GOT3 (cell line): ENCODE data around the gene TMEM106A.
"Not testable (repeated sequence)": the region's sequence is repeated elsewhere in the genome, so short reads cannot be mapped to it uniquely, and the experiment has no call there.

Experiments used
- DNase-seq: peaks from one replicate; lab custom pipeline; 2025; ENCODE audit warnings: mixed read lengths; lab: John Stamatoyannopoulos, UW

TMEM106A gene, protein sequence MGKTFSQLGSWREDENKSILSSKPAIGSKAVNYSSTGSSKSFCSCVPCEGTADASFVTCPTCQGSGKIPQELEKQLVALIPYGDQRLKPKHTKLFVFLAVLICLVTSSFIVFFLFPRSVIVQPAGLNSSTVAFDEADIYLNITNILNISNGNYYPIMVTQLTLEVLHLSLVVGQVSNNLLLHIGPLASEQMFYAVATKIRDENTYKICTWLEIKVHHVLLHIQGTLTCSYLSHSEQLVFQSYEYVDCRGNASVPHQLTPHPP

GRCh38 chr17:43211480-43212402 lies at the start of gene TMEM106A:
TMEM106A (plus strand) TSS chr17:43211875; CDS start chr17:43213042, 1,167 bp downstream.
- peak; percentile 39 for DNase-seq

DNA sequence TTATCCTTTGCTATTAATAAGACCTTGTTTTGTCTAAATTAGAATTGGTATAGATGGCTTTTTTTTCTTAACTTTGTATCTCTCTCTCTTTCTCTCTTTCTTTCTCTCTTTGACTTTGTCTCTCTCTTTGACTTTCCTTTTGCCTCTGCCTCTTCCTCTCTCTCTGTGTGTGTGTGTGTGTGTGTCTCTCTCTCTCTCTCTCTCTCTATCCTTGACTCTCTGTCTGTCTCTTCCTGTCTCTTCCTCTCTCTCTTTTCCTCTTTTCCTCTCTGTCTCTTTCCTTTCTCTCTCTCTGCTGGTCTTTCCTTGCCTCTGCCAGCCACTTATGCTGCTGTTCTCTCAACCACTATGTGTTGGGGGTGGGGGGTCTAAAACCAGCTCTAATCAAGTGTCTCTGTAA lies 45.7 kb upstream of the TMEM106A start:
- not testable (repeated sequence) for DNase-seq

DNA sequence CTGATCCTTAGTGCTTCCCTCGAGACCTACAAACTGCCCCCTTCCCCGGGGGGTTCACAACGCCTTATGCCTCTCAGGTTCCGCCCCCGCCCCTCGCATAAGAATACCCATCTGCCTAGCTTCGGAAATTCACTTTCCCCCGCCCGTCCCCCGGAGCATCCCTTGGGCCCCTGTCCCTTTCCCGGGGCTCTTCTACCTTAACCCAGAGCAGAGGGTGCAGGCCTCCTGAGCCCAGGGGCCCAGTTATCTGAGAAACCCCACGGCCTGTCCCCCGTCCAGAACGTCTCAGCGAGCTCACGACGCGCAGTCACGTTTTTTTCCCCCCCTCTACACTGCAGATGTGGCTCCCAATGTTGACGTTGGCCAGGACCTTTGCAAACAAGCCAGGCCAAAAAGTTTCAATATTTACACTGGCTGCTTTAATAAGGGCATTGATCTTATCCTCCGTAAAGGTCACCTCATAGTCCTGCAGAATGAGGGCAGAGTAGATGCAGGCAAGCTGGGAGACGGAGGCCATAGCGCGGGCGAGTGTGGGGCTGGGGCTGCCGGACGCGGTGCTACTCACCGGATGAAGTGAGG lies 42.0 kb upstream of the TMEM106A start:
- no peak for DNase-seq

GRCh38 chr17:43170140-43170765 lies 41.4 kb upstream of the TMEM106A start:
- peak; percentile 73 for DNase-seq

- peak; percentile 80 for DNase-seq
Measured at GRCh38 chr17:43170766-43171585, 40.7 kb upstream of the TMEM106A start, which contains the start of gene NBR1. NBR1 (plus strand) TSS chr17:43171214; CDS start chr17:43175800, 4,586 bp downstream.

DNA sequence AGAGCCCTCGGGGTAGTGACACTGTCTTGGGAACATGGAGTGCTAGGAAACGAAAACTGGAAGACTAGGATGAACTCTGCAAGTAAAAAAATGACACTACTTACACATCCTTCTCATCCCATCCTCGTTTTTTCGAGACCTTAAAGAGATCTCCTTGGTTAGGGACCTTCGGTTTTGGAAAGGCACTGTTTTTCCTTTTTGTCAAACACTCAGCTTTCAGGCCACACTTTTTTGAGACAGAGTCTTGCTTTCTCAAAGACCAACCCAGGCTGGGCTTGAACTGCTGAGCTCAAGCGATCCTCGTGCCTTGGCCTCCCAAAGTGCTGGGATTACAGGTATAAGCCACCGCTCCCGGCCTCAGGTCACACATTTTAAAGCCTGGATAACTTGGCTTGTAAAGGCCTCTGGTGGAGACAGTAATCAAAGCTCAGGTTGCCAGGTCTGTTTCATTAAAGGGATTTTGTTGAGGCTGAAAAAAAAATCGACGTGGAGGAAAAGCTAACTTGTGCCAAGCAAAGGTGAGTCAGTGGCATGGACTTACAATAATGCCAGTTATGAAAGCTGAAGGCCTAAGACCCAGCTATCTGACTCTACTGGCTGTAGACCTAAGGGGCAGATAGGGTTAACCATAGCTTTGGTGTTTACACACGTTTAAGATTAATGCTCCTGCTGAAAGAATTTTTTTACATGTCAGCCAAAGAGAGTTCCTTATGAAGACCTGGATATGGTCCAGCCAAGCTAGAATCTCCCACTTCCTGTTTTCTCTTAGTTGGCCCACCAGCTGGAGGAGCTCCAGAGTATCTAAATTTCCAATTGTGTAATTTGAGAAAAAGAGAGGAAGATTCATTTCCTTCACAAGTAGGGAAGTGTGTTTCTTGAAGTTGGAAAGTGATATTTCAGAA lies 39.8 kb upstream of the TMEM106A start:
- DNase-seq, result no peak

DNA sequence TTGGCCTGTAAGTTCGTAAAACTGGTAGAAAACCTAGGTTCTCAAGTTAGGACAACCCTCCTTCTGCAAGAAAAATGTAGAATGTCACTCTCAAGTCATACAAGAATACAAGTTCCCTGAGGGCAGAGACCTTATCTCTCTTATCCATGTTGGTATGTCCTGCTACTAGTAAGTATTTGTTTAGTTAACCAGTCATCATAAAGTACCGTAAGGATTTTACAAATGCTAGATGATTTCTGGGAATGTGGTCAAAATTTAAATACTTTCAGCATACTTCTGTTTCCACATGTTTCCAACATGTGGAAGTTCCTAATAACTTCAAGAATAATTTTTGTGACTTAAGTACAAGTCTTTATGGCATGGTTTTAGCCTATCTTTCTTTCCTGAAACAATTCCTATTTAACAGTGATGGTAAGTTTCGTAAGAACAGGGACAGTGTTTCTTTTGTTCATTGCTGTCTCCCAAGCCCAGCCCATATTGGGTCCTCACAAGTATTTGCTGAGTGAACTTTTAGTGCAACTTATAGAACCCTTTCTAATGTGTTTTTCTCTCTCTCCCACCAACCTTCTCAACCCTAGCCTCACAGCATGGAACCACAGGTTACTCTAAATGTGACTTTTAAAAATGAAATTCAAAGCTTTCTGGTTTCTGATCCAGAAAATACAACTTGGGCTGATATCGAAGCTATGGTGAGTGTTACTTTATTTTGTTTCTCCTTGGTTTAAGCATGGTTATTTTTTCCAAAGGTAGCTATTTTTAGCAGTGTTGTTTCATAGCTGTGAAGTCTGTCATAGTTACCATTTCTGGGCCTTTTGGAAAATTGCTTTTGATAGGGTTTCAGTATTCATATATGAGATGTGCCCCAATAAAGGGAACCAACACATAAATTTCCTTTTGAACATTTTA lies 36.2 kb upstream of the TMEM106A start:
- DNase-seq, result no peak

DNA sequence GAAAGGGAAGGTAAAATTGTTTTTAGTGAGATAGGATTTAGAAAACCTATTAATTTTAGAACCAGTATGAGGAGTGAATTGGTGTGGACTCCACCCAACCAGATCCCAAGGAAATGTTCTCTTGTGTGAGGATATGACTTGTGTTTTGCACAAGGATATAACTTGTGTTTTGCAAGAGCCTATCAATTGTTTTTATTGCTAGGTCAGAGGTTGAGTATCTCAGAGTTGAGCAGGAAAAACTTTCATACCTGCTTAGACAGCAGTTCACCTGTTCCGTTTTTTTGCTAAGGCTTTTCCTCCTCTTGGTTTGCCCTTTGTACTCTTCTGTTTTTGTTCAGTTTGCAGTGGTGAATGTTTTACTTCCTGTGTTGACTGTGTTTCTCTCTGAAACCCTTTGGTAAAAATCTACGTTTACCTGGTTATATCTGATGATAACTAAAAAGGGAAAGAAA lies 35.5 kb upstream of the TMEM106A start:
- DNase-seq, result no peak

- no peak for DNase-seq
Measured at GRCh38 chr17:43183921-43184320, 27.8 kb upstream of the TMEM106A start.

- not testable (repeated sequence) for DNase-seq
Measured at GRCh38 chr17:43186656-43187055, 25.0 kb upstream of the TMEM106A start.

DNA sequence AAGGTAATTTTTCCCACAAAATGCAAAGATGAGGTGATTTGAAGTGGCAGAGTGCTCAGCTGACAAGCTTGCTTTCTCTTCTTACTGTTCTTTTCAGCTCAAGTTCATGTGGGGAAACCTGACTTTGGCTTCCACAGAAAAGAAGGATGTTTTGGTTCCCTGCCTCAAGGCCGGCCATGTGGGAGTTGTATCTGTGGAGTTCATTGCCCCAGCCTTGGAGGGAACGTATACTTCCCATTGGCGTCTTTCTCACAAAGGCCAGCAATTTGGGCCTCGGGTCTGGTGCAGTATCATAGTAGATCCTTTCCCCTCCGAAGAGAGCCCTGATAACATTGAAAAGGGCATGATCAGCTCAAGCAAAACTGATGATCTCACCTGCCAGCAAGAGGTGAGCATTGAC lies 18.4 kb upstream of the TMEM106A start:
- no peak for DNase-seq

GRCh38 chr17:43199633-43200032 lies 12.0 kb upstream of the TMEM106A start:
- no peak for DNase-seq

DNA sequence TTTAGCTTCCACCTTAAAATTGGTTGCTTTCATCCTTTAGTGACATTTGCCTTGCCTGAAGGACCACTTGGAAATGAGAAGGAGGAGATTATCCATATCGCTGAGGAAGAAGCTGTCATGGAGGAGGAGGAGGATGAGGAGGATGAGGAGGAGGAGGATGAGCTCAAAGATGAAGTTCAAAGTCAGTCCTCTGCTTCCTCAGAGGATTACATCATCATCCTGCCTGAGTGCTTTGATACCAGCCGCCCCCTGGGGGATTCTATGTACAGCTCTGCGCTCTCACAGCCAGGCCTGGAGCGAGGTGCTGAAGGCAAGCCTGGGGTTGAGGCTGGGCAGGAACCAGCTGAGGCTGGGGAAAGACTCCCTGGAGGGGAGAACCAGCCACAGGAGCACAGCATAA lies 11.5 kb upstream of the TMEM106A start:
- no peak for DNase-seq

DNA sequence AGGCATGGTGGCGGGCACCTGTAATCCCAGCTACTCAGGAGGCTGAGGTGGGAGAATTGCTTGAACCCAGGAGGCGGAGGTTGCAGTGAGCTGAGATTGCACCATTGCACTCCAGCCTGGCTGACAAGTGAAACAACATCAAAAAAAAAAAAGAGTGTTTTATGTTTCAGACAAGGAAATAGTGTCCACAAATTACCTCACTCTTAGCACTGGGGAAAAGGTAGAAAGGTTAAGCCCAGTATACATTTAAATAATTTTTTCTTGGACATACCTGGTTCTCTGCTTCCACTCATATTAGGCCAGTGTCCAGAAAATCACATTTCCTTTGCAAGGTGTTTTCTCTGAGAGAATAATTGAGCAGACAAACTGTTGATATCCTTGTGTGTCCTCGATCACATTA lies 8.7 kb upstream of the TMEM106A start:
- DNase-seq, result not testable (repeated sequence)

GRCh38 chr17:43210576-43210975 lies 1.1 kb upstream of the TMEM106A start:
- DNase-seq, result no peak

- no peak for DNase-seq
Measured at GRCh38 chr17:43211123-43211479, 574 bp upstream of the TMEM106A start.

DNA sequence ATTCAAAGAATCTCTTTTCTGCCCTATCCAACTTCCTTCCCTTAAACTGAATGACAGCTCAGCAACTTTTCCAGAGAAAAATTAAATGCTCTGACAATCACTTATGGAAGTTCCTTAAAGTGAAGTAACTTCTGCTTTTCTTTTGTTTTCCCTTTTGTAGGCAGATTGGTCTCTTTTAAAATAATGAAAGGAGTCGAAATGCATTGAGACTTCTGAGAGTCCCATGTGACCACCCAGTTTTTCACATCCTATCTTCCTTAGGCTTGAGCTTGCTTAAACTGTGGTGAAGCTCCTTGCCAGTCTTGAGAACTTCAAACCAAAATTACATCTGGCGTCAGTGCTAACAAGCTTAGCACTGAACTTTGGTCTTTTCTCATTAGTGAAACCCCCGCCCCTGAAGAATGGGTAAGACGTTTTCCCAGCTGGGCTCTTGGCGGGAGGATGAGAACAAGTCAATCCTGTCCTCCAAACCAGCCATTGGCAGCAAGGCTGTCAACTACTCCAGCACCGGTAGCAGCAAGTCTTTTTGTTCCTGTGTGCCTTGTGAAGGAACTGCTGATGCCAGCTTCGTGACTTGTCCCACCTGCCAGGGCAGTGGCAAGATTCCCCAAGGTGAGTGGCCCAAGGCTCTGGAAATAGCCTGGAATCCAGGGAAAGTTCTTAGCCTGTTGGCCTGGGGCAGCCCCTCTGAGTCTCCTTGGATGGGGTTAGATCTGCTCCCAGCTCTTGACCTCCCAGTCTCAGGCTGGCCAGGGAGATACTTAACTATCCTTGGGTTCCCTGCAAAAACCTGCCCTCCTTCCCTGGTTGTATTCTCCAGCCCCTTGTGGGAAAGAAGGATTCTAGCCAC lies 1.2 kb downstream of the TMEM106A start:
- no peak for DNase-seq

- DNase-seq, result no peak
Measured at GRCh38 chr17:43213545-43213944, 1.9 kb downstream of the TMEM106A start.
